Epithelial cell of proximal tubule (primary cell): ENCODE measurements around the gene LRP5. TPM values are rescaled to one million over a fixed set of nuclear protein-coding genes. Genes with fewer than 3 reads are reported as not detected.

ENCODE experiments used
- DNase-seq: peaks from one replicate; pipeline ENCODE4 v3.0.0-alpha.2; 2011; ENCODE audit warnings: low read depth
- H3K4me3 ChIP-seq: 2 replicates; pipeline ENCODE4 v1.5.1; 2011; ENCODE audit warnings: low read depth, mild to moderate bottlenecking, low read length
- total RNA-seq: library from RNA; depleted of rRNA; stranded (reverse); fragments of >200 nt; gene quantifications from 2 replicates; pipeline ENCODE4 v1.2.3, GENCODE V29; 2015
- TF ChIP-seq, protein P1 (sequence below): conservative IDR thresholded peaks from 2 replicates; pipeline ENCODE4 v1.5.1; 2012; ENCODE audit warnings: low read depth, mild to moderate bottlenecking, low read length

Gene LRP5
- total RNA-seq, 1 donor from 2014 or later = 22.4 TPM

DNA sequence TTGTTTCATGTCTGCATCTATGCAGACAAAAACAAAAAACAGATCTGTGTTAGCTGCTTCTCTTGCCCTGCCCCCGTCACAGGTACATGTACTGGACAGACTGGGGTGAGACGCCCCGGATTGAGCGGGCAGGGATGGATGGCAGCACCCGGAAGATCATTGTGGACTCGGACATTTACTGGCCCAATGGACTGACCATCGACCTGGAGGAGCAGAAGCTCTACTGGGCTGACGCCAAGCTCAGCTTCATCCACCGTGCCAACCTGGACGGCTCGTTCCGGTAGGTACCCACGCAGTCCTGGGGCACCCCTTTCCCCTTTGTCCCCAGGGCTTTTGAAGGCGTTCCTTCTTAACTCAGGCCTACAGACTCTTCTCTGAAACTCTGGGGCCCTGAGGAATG, 45.2 kb downstream of the LRP5 start:
- TF ChIP-seq, protein P1, sequence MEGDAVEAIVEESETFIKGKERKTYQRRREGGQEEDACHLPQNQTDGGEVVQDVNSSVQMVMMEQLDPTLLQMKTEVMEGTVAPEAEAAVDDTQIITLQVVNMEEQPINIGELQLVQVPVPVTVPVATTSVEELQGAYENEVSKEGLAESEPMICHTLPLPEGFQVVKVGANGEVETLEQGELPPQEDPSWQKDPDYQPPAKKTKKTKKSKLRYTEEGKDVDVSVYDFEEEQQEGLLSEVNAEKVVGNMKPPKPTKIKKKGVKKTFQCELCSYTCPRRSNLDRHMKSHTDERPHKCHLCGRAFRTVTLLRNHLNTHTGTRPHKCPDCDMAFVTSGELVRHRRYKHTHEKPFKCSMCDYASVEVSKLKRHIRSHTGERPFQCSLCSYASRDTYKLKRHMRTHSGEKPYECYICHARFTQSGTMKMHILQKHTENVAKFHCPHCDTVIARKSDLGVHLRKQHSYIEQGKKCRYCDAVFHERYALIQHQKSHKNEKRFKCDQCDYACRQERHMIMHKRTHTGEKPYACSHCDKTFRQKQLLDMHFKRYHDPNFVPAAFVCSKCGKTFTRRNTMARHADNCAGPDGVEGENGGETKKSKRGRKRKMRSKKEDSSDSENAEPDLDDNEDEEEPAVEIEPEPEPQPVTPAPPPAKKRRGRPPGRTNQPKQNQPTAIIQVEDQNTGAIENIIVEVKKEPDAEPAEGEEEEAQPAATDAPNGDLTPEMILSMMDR = no peak
- no peak overlapping the region for H3K4me3 ChIP-seq

DNA sequence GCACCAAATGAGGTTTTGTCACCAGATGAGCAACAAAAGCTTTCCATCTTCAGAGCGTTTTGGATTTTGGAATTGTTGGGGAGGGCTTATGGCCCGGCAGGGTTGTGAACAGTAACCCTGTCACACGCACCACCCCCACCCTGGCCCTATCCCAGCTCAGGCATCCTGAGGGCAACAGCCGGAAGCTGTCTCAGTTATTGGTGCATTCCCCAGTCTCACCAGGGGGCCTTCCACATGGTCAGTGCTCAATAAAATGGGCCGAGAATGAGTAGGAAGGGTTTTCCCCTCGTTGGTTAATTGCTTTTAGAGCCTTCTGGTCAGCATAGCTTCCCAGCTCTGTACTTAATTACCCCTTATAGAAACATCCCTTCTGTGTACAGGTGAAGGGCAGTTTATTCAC, 46.0 kb downstream of the LRP5 start:
- H3K4me3 ChIP-seq = no peak overlapping the region
- TF ChIP-seq, protein P1 = no peak
- DNase-seq = peak; percentile 25

More for the DNA sequence above, 45.2 kb downstream of the LRP5 start:
- no peak for DNase-seq

DNA sequence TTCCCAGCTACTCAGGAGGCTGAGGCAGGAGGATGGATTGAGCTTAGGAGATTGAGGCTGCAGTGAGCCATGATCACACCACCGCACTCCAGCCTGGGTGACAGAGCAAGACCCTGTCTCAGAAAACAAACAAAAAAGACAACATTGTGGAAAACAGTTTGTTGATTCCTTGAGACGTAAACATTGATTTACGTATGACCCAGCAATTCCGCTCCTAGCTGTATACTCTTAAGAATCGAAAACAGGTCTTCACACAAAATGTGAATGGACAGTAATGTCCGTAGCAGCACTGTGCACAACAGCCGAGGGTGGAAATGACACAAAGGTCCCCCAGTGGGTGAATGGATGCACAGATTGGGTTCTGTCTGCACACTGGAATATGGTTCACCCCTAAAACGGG, 49.3 kb downstream of the LRP5 start:
- no peak overlapping the region for H3K4me3 ChIP-seq
- TF ChIP-seq, protein P1 = no peak
- DNase-seq = no peak

DNA sequence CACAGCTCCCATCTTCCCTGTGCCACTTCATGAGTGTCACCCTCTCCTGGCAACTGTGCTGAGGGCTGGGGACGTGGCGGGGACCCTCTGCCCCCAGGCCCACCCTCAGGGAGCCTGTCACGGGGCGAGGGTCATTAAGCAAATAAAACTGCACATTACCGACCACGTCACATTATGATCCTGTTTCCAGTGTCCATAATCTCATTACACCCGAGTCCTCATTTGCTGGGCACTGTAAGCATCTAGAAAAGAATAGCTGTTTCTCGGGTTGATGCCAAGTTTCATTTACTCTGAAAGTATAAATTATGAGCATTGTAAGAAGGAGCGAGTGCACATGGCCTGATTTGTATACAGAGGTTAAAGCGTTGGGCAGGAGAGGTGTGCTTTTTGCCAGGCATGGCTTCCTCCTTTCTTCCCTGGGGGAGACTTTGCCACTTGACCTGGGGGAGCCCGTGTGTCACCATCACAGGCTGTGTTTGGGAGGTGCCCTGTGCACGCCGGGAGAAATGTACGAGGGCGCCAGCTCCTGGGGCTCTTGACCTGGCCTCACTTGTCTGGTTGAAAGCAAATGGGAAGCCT, 50.5 kb downstream of the LRP5 start:
- DNase-seq = no peak
- H3K4me3 ChIP-seq = no peak overlapping the region
- TF ChIP-seq, protein P1 = no peak

DNA sequence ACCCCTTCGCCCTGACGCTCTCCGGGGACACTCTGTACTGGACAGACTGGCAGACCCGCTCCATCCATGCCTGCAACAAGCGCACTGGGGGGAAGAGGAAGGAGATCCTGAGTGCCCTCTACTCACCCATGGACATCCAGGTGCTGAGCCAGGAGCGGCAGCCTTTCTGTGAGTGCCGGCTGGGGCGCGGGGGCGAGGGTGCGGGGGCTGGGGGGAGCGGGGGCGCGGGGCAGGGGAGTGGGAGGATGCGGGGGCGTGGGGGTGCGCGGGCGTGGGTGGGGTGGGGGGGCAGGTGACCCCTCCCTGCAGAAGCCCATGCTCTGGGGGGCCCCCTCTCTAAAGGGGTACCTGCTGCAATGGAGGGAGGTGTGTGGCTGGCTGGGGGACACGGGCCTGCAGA, 51.4 kb downstream of the LRP5 start:
- H3K4me3 ChIP-seq = no peak overlapping the region
- TF ChIP-seq, protein P1 = no peak
- no peak for DNase-seq

DNA sequence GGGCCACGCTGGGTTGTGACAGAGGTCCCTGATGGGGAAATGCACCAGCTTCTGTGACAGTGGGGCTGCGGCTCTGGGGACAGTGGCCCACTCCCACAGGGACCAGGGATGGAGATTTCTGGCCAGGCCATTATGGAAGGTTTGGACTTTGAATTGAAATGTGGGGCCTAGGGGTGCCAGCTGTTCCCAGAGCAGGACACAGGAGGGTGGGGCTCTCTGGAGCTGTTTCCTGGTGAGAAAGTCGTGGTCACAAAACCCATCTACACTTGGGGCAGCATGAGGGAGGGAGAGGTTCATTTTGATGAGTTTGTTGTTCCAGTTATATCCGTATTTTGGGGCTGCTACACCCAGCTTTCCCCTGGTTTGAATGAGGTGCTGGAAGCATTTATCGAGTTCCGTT, 52.2 kb downstream of the LRP5 start:
- H3K4me3 ChIP-seq = no peak overlapping the region
- DNase-seq = no peak
- TF ChIP-seq, protein P1 = no peak

DNA sequence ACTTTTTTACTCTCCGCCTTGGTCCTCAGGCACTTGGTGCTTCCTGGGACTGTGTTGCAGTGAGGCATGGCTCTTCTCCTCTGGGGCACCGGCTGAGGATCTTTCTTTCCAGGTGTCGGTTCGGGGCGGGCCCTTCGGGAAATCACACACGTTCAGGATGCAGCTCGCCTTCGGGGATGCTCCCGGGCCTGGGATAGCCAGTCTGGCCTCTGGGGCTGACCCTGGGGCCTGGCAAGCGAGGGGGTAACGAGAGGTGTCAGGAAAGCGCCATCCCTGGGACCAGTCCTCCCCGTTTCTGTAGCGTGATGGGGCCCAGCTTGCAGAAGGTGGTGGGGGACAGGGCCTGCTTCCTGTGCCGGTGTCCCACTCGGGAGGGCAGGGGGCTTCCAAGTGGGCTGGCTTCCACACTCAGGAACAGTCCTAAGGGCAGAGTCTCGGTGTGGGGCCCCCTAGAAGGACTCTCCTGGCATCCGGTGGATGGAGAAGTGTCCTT, 53.6 kb downstream of the LRP5 start:
- TF ChIP-seq, protein P1 = no peak
- no peak for DNase-seq
- H3K4me3 ChIP-seq = no peak overlapping the region
